Thoracic aorta (tissue), 2 donors: ENCODE results near the gene PSEN1. TPM values are rescaled to one million over a fixed set of nuclear protein-coding genes. Genes with fewer than 3 reads are reported as not detected.

Experiments used
- ATAC-seq: fragments of 150-250 bp; one replicate; pipeline ENCODE4 v1.8.0; 2017; ENCODE audit warnings: low read depth; ENCODE audit not compliant: insufficient number of reproducible peaks, low FRiP score
- DNase-seq: peaks from one replicate; pipeline ENCODE4 v3.0.0-alpha.2; 2020; ENCODE audit warnings: low spot score
- H3K27ac ChIP-seq, 2 donors: fragments of 200-600 bp; sonication (generic); 1 replicate in 1 of 2; 2 replicates in 1 of 2; pipeline ENCODE4 v1.5.1; 2016; ENCODE audit warnings: mild to moderate bottlenecking in 2 of 2, moderate library complexity in 2 of 2
- H3K27me3 ChIP-seq: fragments of 200-600 bp; sonication (generic); replicated peaks from 2 replicates; pipeline ENCODE4 v1.6.0; 2016; ENCODE audit warnings: mild to moderate bottlenecking; ENCODE audit not compliant: insufficient read depth
- H3K36me3 ChIP-seq: fragments of 200-600 bp; sonication (generic); one replicate; pipeline ENCODE4 v1.5.1; 2016
- H3K4me1 ChIP-seq, 2 donors: fragments of 200-600 bp; sonication (generic); 1 replicate in 1 of 2; 2 replicates in 1 of 2; pipeline versions ENCODE4 v1.5.1 to v1.6.0; 2016; ENCODE audit warnings: low read depth in 2 of 2, mild to moderate bottlenecking in 1 of 2; ENCODE audit not compliant: control insufficient read depth in 1 of 2
- H3K4me3 ChIP-seq: fragments of 200-600 bp; sonication (generic); 2 replicates; pipeline ENCODE4 v1.5.1; 2016; ENCODE audit warnings: mild to moderate bottlenecking
- H3K9me3 ChIP-seq: fragments of 200-600 bp; sonication (generic); 2 replicates; pipeline ENCODE4 v1.5.1; 2016
- total RNA-seq, 2 donors: library from RNA; depleted of rRNA; stranded (reverse); fragments of >200 nt; gene quantifications; one replicate each; pipeline versions ENCODE4 v1.1.0 to v1.2.3, GENCODE V29; 2016
- TF ChIP-seq, protein P1 (sequence below): fragments of 200-600 bp; sonication (generic); IDR thresholded peaks from one replicate; pipeline ENCODE4 v1.5.1; 2019; ENCODE audit warnings: antibody characterized with exemption

PSEN1 gene
- total RNA-seq, 2 donors from 2014 or later, result 35.3 to 47.5 TPM

DNA sequence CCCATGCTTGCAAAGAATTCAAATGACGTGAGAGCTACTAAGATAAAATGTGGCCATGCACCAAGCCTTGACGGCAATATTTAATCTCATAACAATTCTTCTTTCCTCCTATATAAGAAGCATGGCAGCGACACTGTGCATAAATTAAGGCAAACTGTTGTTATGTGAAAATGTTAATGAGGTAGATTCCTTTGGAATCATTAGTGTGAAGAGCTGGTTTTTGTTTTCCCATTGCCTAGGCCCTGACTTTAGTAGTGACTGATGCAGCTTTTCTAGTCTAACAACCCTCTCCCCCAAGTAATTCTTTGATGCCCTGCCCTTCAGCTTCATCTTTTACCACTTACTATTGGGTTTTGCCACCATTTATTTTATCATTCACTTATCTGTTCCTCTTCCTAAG lies 10.6 kb upstream of the PSEN1 start:
- TF ChIP-seq, protein P1, sequence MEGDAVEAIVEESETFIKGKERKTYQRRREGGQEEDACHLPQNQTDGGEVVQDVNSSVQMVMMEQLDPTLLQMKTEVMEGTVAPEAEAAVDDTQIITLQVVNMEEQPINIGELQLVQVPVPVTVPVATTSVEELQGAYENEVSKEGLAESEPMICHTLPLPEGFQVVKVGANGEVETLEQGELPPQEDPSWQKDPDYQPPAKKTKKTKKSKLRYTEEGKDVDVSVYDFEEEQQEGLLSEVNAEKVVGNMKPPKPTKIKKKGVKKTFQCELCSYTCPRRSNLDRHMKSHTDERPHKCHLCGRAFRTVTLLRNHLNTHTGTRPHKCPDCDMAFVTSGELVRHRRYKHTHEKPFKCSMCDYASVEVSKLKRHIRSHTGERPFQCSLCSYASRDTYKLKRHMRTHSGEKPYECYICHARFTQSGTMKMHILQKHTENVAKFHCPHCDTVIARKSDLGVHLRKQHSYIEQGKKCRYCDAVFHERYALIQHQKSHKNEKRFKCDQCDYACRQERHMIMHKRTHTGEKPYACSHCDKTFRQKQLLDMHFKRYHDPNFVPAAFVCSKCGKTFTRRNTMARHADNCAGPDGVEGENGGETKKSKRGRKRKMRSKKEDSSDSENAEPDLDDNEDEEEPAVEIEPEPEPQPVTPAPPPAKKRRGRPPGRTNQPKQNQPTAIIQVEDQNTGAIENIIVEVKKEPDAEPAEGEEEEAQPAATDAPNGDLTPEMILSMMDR, result no peak
- Histone ChIP-seq H3K27me3 (no peaks in the 10 kb centered on the region), H3K36me3 (peaks cover 25% of the 10 kb centered on the region), H3K27ac (no peak overlapping the region), H3K4me1 (no peaks in the 10 kb centered on the region), H3K9me3 (no peaks in the 10 kb centered on the region), H3K4me3 (no peak overlapping the region)
- DNase-seq (no peak), ATAC-seq (no peak)

DNA sequence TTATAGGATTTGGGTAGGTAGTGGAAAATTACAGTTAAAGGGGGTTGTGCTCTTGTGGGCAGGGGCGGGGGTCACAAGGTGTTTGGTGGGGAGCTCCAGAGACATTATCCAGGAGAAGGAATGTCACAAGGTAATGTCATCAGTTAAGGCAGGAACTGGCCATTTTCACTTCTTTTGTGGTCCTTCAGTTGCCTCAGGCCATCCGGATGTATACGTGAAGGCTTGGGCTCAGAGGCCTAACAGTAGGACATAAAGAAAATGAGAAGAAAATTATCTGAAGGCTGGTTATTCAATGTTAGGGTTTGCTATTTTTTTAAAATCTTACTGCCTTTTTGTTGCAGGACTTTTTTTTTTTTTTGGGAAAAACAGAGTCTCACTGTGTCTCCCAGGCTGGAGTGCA lies 2.5 kb upstream of the PSEN1 start:
- DNase-seq, result no peak
- peaks cover 6 to 13% of the 10 kb centered on the region in 2 donors for H3K4me1 ChIP-seq
- no peak overlapping the region for H3K4me3 ChIP-seq
- no peaks in the 10 kb centered on the region for H3K9me3 ChIP-seq
- H3K27ac ChIP-seq, result no peak overlapping the region
- no peaks in the 10 kb centered on the region for H3K36me3 ChIP-seq
- TF ChIP-seq, protein P1, result no peak
- H3K27me3 ChIP-seq, result no peaks in the 10 kb centered on the region
- ATAC-seq, result no peak

GRCh38 chr14:73136085-73136386 lies 271 bp upstream of the PSEN1 start:
- TF ChIP-seq, protein P1, result no peak
- DNase-seq, result no peak
- ATAC-seq, result no peak
- Histone ChIP-seq H3K27ac (peak overlapping the region; percentile 88 to 93), H3K9me3 (no peaks in the 10 kb centered on the region), H3K27me3 (no peaks in the 10 kb centered on the region), H3K4me1 (peaks cover 6 to 13% of the 10 kb centered on the region in 2 donors), H3K36me3 (no peaks in the 10 kb centered on the region), H3K4me3 (peak overlapping the region; percentile 85)

DNA sequence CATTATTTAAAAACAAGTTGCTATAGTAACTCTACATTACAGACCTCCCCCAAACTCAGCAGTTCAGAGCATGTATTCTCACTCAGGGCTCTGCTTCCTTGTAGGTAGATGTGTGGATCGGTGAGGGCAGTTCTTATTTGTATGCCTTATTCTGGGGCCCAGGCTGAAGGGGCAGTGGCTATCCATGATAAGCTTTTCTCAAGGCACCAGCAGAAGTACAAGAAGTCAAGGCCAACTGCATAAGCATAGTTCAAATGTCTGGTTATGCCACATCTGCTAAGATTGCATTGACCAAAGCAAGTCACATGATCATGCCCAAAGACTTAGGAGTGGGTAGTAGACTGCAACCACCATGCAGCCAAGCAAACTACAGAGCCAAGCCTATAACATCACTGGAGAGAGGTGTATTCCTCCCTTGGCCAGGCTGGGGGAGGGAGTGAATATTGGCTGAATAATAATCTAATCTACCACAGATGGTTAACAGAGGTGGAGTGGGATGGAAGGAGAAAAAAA lies 4.6 kb downstream of the PSEN1 start:
- Histone ChIP-seq H3K27ac (no peak overlapping the region), H3K4me1 (peaks cover 10 to 14% of the 10 kb centered on the region in 2 donors)
- ATAC-seq, result no peak

DNA sequence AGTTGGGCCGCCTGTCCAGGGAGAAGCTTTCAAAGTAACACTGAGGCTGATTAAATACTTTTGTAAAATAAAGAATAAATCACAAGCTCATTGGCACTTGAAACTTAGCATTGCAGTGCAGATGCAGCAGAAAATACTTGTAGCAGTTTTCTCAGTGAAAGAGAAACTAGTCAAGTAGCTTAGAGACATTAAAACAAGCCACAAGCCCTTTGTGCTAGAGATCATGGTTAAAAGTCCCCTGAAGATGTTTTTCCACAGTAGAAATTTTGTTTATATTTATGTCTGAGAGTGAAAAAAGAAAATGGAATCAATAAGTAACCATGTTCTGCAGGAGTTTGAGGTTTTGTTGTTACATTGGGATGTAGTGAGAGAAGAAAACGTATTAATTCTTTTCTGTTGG lies 5.9 kb downstream of the PSEN1 start:
- H3K4me1 ChIP-seq, result peaks cover 8 to 14% of the 10 kb centered on the region in 2 donors
- no peak for DNase-seq
- H3K36me3 ChIP-seq, result no peaks in the 10 kb centered on the region
- H3K27me3 ChIP-seq, result no peaks in the 10 kb centered on the region
- ATAC-seq, result no peak
- TF ChIP-seq, protein P1, result no peak
- H3K27ac ChIP-seq, result no peak overlapping the region
- no peaks in the 10 kb centered on the region for H3K9me3 ChIP-seq
- H3K4me3 ChIP-seq, result no peak overlapping the region

More for the DNA sequence above, 4.6 kb downstream of the PSEN1 start:
- DNase-seq, result no peak
- H3K27me3 ChIP-seq, result no peaks in the 10 kb centered on the region
- no peaks in the 10 kb centered on the region for H3K36me3 ChIP-seq
- no peak overlapping the region for H3K4me3 ChIP-seq
- H3K9me3 ChIP-seq, result no peaks in the 10 kb centered on the region
- TF ChIP-seq, protein P1, result no peak
